Measurements from ENCODE around the gene MDGA2. TPM values are rescaled to one million over a fixed set of nuclear protein-coding genes. Genes with fewer than 3 reads are reported as not detected.

Gene MDGA2
- total RNA-seq, 6 experiments from 2014 or later = 0.17 to 0.53 (median 0.27) TPM; not detected in 3

DNA sequence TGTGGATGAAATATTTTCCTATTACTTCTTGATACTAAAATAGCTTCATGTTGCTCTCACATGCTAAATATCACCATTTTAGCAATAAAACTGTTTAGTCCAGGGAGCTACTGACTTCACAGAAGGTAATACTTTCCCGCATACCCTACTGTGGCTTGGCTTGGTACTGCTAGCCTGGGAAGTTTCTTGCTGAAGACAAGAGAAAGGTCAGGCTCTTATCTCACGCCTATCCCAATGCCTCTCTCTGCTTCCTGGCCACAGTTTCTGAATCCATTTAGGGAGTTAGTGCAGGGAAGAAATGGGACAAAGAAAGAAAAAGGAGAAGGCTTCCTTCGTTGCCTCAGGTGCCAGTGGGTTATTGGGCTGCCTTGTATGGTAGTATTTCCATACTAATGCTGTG, 228.3 kb downstream of the MDGA2 start:
- H3K4me1 ChIP-seq = no peaks in the 10 kb centered on the region
- no peak overlapping the region for H3K27ac ChIP-seq
- H3K36me3 ChIP-seq = no peaks in the 10 kb centered on the region
- no peak for TF ChIP-seq POLR2A (IDR thresholded peaks at IDR 0.05)
- TF ChIP-seq, protein P1, sequence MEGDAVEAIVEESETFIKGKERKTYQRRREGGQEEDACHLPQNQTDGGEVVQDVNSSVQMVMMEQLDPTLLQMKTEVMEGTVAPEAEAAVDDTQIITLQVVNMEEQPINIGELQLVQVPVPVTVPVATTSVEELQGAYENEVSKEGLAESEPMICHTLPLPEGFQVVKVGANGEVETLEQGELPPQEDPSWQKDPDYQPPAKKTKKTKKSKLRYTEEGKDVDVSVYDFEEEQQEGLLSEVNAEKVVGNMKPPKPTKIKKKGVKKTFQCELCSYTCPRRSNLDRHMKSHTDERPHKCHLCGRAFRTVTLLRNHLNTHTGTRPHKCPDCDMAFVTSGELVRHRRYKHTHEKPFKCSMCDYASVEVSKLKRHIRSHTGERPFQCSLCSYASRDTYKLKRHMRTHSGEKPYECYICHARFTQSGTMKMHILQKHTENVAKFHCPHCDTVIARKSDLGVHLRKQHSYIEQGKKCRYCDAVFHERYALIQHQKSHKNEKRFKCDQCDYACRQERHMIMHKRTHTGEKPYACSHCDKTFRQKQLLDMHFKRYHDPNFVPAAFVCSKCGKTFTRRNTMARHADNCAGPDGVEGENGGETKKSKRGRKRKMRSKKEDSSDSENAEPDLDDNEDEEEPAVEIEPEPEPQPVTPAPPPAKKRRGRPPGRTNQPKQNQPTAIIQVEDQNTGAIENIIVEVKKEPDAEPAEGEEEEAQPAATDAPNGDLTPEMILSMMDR (IDR thresholded peaks at IDR 0.05) = no peak
- H3K9me3 ChIP-seq = no peaks in the 10 kb centered on the region
- DNase-seq = no peak
- no peak for ATAC-seq
- 29% methylated on average over 3 of the region's 3 CpGs for WGBS (ENCODE audit: insufficient coverage, low coverage, low lambda C conversion rate, missing lambda C conversion rate)
- no peak overlapping the region for H3K4me3 ChIP-seq
- intact Hi-C loops (cut with DNase I) = loop anchor here in 1 of 2 donors (10.0 kb wide), 1 partner anchor 88 kb away; no protein-coding TSS in a partner anchor
- H3K27me3 ChIP-seq = no peaks in the 10 kb centered on the region

DNA sequence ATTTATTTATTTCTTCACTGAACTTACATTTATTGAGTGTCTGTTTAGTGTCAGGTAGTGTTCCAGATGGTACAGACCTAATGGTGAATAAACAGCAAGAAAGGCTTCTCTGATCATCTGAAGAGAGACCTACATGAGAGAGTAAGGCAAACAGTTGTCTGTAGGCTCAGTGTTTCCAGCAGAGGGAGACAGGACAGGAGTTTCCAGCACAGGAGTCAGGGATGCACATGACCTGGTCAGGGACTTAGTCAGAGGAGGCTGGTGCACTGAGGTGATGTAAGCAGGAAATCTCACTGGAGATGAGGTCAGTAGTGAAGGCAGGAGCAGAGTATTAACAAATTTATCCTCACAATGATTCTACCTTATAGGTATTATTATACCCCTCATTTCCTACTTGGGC, 233.2 kb downstream of the MDGA2 start:
- DNase-seq (peak in 2 of 3 donors; percentile 35 to 56), ATAC-seq (peak; percentile 88 to 100 (median 96))
- intact Hi-C loops (cut with DNase I) = loop anchor here in 1 of 2 donors (10.0 kb wide), 1 partner anchor 93 kb away; no protein-coding TSS in a partner anchor
- Histone ChIP-seq H3K36me3 (no peaks in the 10 kb centered on the region), H3K27ac (no peak overlapping the region), H3K4me3 (no peak overlapping the region), H3K27me3 (no peaks in the 10 kb centered on the region), H3K9me3 (no peaks in the 10 kb centered on the region), H3K4me1 (no peaks in the 10 kb centered on the region)
- TF ChIP-seq, protein P1 (IDR thresholded peaks at IDR 0.05) = peak; percentile 51 to 58 (median 51)
- no peak for TF ChIP-seq POLR2A (IDR thresholded peaks at IDR 0.05)

GRCh38 chr14:47439953-47440352, 235.5 kb downstream of the MDGA2 start:
- ATAC-seq (no peak), DNase-seq (no peak)
- Histone ChIP-seq H3K27me3 (no peaks in the 10 kb centered on the region), H3K4me1 (no peaks in the 10 kb centered on the region), H3K36me3 (no peaks in the 10 kb centered on the region), H3K9me3 (no peaks in the 10 kb centered on the region), H3K27ac (no peak overlapping the region), H3K4me3 (no peak overlapping the region)
- no peak for TF ChIP-seq POLR2A (IDR thresholded peaks at IDR 0.05)
- TF ChIP-seq, protein P1 (IDR thresholded peaks at IDR 0.05) = no peak
- WGBS (ENCODE audit: insufficient coverage, low coverage, low lambda C conversion rate, missing lambda C conversion rate) = 29% methylated on average over 2 of the region's 2 CpGs
- intact Hi-C loops (cut with DNase I) = loop anchor here in 1 of 2 donors (10.0 kb wide), 1 partner anchor 95 kb away; no protein-coding TSS in a partner anchor

DNA sequence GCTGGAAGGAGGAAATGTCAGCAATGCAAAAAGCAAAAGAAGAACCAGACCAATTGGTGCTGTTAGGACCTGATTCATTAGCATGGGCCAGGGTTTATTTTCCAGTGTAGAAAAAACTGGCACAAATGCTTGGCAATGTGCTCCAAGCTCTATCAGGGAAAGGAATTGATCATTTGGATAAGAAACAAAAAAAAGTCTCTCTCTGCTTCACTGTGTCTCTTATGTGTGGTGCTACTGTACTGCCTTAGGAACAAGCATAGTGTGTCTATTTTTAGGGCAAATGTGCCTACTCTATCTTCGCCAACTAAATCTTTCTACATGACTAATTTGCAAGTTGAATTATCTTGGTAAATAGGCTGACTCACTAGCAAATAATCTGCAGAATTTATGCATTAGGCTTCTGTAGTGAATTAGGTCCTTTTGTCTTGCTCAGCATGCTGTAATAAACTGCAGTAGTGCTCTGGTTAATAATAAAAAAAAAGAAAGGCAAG, 236.7 kb downstream of the MDGA2 start:
- H3K27me3 ChIP-seq = no peaks in the 10 kb centered on the region
- TF ChIP-seq, protein P1 (IDR thresholded peaks at IDR 0.05) = no peak
- H3K9me3 ChIP-seq = no peaks in the 10 kb centered on the region
- H3K4me3 ChIP-seq = no peak overlapping the region
- ATAC-seq (no peak), DNase-seq (no peak)
- no peaks in the 10 kb centered on the region for H3K36me3 ChIP-seq
- WGBS (ENCODE audit: insufficient coverage, low coverage, low lambda C conversion rate, missing lambda C conversion rate) = 41% methylated on average over 1 of the region's 1 CpG
- intact Hi-C loops (cut with DNase I) = no loop called here
- no peaks in the 10 kb centered on the region for H3K4me1 ChIP-seq
- H3K27ac ChIP-seq = no peak overlapping the region

Measured in right lobe of liver (tissue), 6 donors.